ENCODE data around the gene CYTH1.

Gene CYTH1

GRCh38 chr17:78682363-78682762 is 99.7 kb downstream of the CYTH1 start:
- peaks cover 8% of the 10 kb centered on the region; the same call in 1 of the 2 replicates for H3K4me1 ChIP-seq (ENCODE audit: control insufficient read depth, insufficient read depth, low read length)
- H3K4me3 ChIP-seq (ENCODE audit: low read depth, low read length), result no peak overlapping the region
- H3K27ac ChIP-seq (ENCODE audit: low read depth, low read length), result no peak overlapping the region
- no peaks in the 10 kb centered on the region for H3K9me3 ChIP-seq (ENCODE audit: control insufficient read depth, insufficient read depth, low read length)
- H3K36me3 ChIP-seq (ENCODE audit: control insufficient read depth, insufficient read depth, low read length), result peaks cover 12% of the 10 kb centered on the region; the same call in 1 of the 2 replicates
- no peak overlapping the region for H3K9ac ChIP-seq (ENCODE audit: low read depth, low read length)
- H3K27me3 ChIP-seq (ENCODE audit: control insufficient read depth, insufficient read depth, low read length), result no peaks in the 10 kb centered on the region

DNA sequence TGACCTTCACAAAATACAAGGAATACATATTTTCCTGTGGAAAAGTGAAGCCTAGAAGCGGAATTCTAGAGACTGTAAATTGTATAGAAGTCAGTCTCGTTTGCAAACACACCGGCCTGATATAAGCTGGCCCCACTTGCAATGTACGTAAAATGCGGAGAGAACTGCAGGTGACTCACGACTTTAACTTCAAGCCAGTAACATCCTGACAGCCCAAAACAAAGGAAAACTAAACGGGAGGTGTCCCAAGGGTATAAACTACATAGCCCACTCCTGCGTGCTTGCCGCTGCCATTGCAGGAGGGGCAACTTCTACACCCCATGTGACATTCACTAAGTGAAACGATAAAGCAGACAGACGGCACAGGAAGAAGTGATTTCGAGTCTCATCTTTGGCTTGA is 101.6 kb downstream of the CYTH1 start:
- no peaks in the 10 kb centered on the region for H3K27me3 ChIP-seq (ENCODE audit: control insufficient read depth, insufficient read depth, low read length)
- 0 out of 2 replicates have a peak, but pooled peaks cover 3% of the 10 kb centered on the region for H3K4me1 ChIP-seq (ENCODE audit: control insufficient read depth, insufficient read depth, low read length)
- H3K4me3 ChIP-seq (ENCODE audit: low read depth, low read length), result no peak overlapping the region
- no peaks in the 10 kb centered on the region for H3K9me3 ChIP-seq (ENCODE audit: control insufficient read depth, insufficient read depth, low read length)
- H3K27ac ChIP-seq (ENCODE audit: low read depth, low read length), result peak overlapping the region; percentile 49
- H3K9ac ChIP-seq (ENCODE audit: low read depth, low read length), result no peak overlapping the region
- peaks cover 12% of the 10 kb centered on the region; the same call in 1 of the 2 replicates for H3K36me3 ChIP-seq (ENCODE audit: control insufficient read depth, insufficient read depth, low read length)

DNA sequence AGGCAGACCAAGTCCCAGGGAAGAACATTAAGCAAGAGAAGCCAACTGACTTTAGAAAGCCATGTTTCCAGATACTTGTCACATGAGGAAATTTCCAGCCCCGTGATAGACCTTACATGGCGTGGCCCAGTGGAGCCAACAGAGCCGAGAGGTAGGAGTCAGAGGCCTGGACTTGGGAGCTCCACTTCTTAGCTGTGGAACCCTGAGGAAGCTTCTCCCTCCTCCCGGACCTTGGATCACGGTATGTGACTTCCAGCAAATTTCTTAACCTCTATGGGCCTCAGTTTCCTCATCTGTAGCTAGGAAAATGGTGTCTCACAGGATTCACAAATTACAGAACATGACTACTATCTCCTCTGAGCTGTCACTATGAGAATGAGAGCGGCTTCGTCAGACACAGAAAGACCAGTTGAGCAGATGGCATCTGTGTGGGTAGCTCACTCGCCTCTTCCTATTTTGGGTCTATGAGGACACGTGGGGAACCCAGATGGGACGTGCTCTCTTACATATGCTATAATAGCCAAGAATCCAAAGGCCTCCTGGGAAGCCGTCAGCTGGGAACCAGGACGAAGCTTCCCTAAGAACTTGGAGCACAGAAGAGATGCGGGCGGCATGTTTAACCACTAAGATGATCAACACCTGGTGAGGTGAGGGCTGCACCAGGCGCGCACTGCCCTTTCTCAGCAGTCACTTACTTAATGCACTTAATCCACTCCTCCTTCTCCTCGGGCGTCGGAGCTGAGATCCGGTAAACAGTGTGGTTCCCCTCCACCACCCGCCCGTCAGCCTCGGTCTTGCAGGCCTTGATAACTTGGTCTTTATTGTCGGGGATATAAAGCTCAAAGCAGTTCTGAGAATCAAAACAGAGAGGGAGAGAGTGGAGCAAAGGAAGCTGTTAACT is 102.3 kb downstream of the CYTH1 start:
- H3K36me3 ChIP-seq (ENCODE audit: control insufficient read depth, insufficient read depth, low read length), result peaks cover 12% of the 10 kb centered on the region; the same call in 1 of the 2 replicates
- H3K27ac ChIP-seq (ENCODE audit: low read depth, low read length), result no peak overlapping the region
- H3K4me3 ChIP-seq (ENCODE audit: low read depth, low read length), result no peak overlapping the region
- no peaks in the 10 kb centered on the region for H3K27me3 ChIP-seq (ENCODE audit: control insufficient read depth, insufficient read depth, low read length)
- no peak overlapping the region for H3K9ac ChIP-seq (ENCODE audit: low read depth, low read length)
- no peaks in the 10 kb centered on the region for H3K9me3 ChIP-seq (ENCODE audit: control insufficient read depth, insufficient read depth, low read length)
- 0 out of 2 replicates have a peak, but pooled peaks cover 3% of the 10 kb centered on the region for H3K4me1 ChIP-seq (ENCODE audit: control insufficient read depth, insufficient read depth, low read length)

DNA sequence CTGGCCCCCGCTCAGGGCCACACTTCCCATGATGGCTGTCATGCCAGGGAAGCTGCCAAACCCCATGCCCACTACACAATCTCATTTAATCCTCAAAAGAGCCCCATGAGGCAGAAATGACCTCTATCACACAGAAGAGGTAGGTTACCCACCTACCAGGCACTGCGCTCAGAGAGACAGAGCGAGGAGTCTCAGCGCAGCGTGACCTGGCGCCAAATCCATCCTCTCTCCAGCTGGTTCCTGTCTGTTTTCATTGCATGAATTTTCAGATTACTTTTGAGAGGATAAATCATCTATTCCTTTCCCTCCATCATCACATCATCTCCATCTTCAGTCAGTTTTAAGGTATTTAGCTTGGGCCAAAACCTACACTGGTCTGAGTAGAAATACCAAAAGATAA is 103.4 kb downstream of the CYTH1 start:
- Histone ChIP-seq H3K9me3 (ENCODE audit: control insufficient read depth, insufficient read depth, low read length) (no peaks in the 10 kb centered on the region), H3K4me3 (ENCODE audit: low read depth, low read length) (no peak overlapping the region), H3K9ac (ENCODE audit: low read depth, low read length) (no peak overlapping the region), H3K36me3 (ENCODE audit: control insufficient read depth, insufficient read depth, low read length) (peaks cover 12% of the 10 kb centered on the region; the same call in 1 of the 2 replicates), H3K27ac (ENCODE audit: low read depth, low read length) (no peak overlapping the region), H3K4me1 (ENCODE audit: control insufficient read depth, insufficient read depth, low read length) (0 out of 2 replicates have a peak, but pooled peaks cover 3% of the 10 kb centered on the region), H3K27me3 (ENCODE audit: control insufficient read depth, insufficient read depth, low read length) (no peaks in the 10 kb centered on the region)

- Histone ChIP-seq H3K9me3 (ENCODE audit: control insufficient read depth, insufficient read depth, low read length) (no peaks in the 10 kb centered on the region), H3K27ac (ENCODE audit: low read depth, low read length) (no peak overlapping the region), H3K27me3 (ENCODE audit: control insufficient read depth, insufficient read depth, low read length) (no peaks in the 10 kb centered on the region), H3K4me1 (ENCODE audit: control insufficient read depth, insufficient read depth, low read length) (0 out of 2 replicates have a peak, but pooled peaks cover 3% of the 10 kb centered on the region), H3K9ac (ENCODE audit: low read depth, low read length) (no peak overlapping the region), H3K4me3 (ENCODE audit: low read depth, low read length) (no peak overlapping the region), H3K36me3 (ENCODE audit: control insufficient read depth, insufficient read depth, low read length) (peaks cover 12% of the 10 kb centered on the region; the same call in 1 of the 2 replicates)
Observed at GRCh38 chr17:78678222-78678557, 103.9 kb downstream of the CYTH1 start.

- Histone ChIP-seq H3K27me3 (ENCODE audit: control insufficient read depth, insufficient read depth, low read length) (no peaks in the 10 kb centered on the region), H3K9me3 (ENCODE audit: control insufficient read depth, insufficient read depth, low read length) (no peaks in the 10 kb centered on the region), H3K4me3 (ENCODE audit: low read depth, low read length) (no peak overlapping the region), H3K27ac (ENCODE audit: low read depth, low read length) (no peak overlapping the region), H3K9ac (ENCODE audit: low read depth, low read length) (no peak overlapping the region), H3K4me1 (ENCODE audit: control insufficient read depth, insufficient read depth, low read length) (0 out of 2 replicates have a peak, but pooled peaks cover 3% of the 10 kb centered on the region), H3K36me3 (ENCODE audit: control insufficient read depth, insufficient read depth, low read length) (peaks cover 12% of the 10 kb centered on the region; the same call in 1 of the 2 replicates)
Observed at GRCh38 chr17:78677303-78678221, 104.5 kb downstream of the CYTH1 start.

GRCh38 chr17:78676412-78677302 is 105.4 kb downstream of the CYTH1 start:
- Histone ChIP-seq H3K36me3 (ENCODE audit: control insufficient read depth, insufficient read depth, low read length) (peaks cover 12% of the 10 kb centered on the region; the same call in 1 of the 2 replicates), H3K4me1 (ENCODE audit: control insufficient read depth, insufficient read depth, low read length) (0 out of 2 replicates have a peak, but pooled peaks cover 3% of the 10 kb centered on the region), H3K9ac (ENCODE audit: low read depth, low read length) (no peak overlapping the region), H3K27me3 (ENCODE audit: control insufficient read depth, insufficient read depth, low read length) (no peaks in the 10 kb centered on the region), H3K9me3 (ENCODE audit: control insufficient read depth, insufficient read depth, low read length) (no peaks in the 10 kb centered on the region), H3K4me3 (ENCODE audit: low read depth, low read length) (no peak overlapping the region), H3K27ac (ENCODE audit: low read depth, low read length) (no peak overlapping the region)

DNA sequence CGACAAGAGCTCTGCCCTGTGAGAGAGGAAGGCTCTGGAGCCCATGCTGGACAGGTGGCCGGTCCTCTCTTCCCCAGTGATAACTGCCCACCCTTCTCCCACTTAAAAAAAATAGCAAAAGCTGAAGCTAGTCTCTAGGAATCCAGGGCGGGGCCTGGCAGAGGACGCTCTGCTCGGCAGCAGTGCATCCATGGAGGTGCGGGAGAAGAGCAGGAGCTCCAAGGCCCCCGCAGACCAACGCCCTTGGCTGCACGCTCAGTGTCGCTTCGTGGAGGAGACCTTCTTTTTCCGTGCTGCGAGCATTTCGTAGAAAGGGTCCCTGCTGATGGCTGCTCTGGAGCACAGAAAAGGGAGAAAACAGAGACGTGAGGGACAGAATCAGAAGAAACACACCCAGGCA is 106.2 kb downstream of the CYTH1 start:
- Histone ChIP-seq H3K9me3 (ENCODE audit: control insufficient read depth, insufficient read depth, low read length) (no peaks in the 10 kb centered on the region), H3K27me3 (ENCODE audit: control insufficient read depth, insufficient read depth, low read length) (no peaks in the 10 kb centered on the region), H3K36me3 (ENCODE audit: control insufficient read depth, insufficient read depth, low read length) (peaks cover 12% of the 10 kb centered on the region; the same call in 1 of the 2 replicates), H3K27ac (ENCODE audit: low read depth, low read length) (no peak overlapping the region), H3K9ac (ENCODE audit: low read depth, low read length) (no peak overlapping the region), H3K4me1 (ENCODE audit: control insufficient read depth, insufficient read depth, low read length) (0 out of 2 replicates have a peak, but pooled peaks cover under 1% of the 10 kb centered on the region), H3K4me3 (ENCODE audit: low read depth, low read length) (no peak overlapping the region)

GRCh38 chr17:78675316-78675616 is 106.8 kb downstream of the CYTH1 start:
- H3K4me1 ChIP-seq (ENCODE audit: control insufficient read depth, insufficient read depth, low read length), result no peaks in the 10 kb centered on the region
- H3K9ac ChIP-seq (ENCODE audit: low read depth, low read length), result no peak overlapping the region
- no peak overlapping the region for H3K27ac ChIP-seq (ENCODE audit: low read depth, low read length)
- H3K36me3 ChIP-seq (ENCODE audit: control insufficient read depth, insufficient read depth, low read length), result peaks cover 12% of the 10 kb centered on the region; the same call in 1 of the 2 replicates
- no peaks in the 10 kb centered on the region for H3K9me3 ChIP-seq (ENCODE audit: control insufficient read depth, insufficient read depth, low read length)
- no peak overlapping the region for H3K4me3 ChIP-seq (ENCODE audit: low read depth, low read length)
- H3K27me3 ChIP-seq (ENCODE audit: control insufficient read depth, insufficient read depth, low read length), result no peaks in the 10 kb centered on the region

Data from HUES48 (cell line).